Adrenal gland (tissue), 5 donors: Measurements from ENCODE around the gene DEDD2.

ENCODE experiments used
- CTCF ChIP-seq, 6 experiments: fragments of 450-650 bp in 4 of 6; fragments of 200-600 bp in 2 of 6; sonication (generic) in 1 of 6; IDR thresholded peaks; 1 replicate in 5 of 6; 2 replicates in 1 of 6; pipeline versions ENCODE4 v1.5.1 to v1.8.0; 2016 to 2021; ENCODE audit warnings: antibody characterized with exemption in 6 of 6, mild to moderate bottlenecking in 2 of 6, moderate library complexity in 1 of 6
- POLR2A ChIP-seq, 2 donors: fragments of 450-650 bp; IDR thresholded peaks; one replicate each; pipeline ENCODE4 v1.6.1; 2017; ENCODE audit warnings: antibody characterized with exemption in 2 of 2, mild to moderate bottlenecking in 2 of 2, moderate library complexity in 1 of 2
- donor health status: DM: no; HTN: no; CAD: no.

- no peak for TF ChIP-seq CTCF (IDR thresholded peaks at IDR 0.05)
- TF ChIP-seq POLR2A (IDR thresholded peaks at IDR 0.05): no peak
Observed at GRCh38 chr19:42177686-42178019, 39.8 kb downstream of the DEDD2 start.
